Ammon's horn (tissue), 1 donor: ENCODE measurements around the gene ABCB7.
A peak's percentile ranks its signal among the peaks of the same experiment; 100 is the strongest.
"Not testable (repeated sequence)": the region's sequence is repeated elsewhere in the genome, so short reads cannot be mapped to it uniquely, and the experiment has no call there.

Source experiments
- DNase-seq: peaks from one replicate; pipeline ENCODE4 v3.0.0-alpha.2; 2016; ENCODE audit warnings: low spot score

The ABCB7 gene

GRCh38 chrX:75096331-75096730, 59.8 kb downstream of the ABCB7 start:
- DNase-seq = no peak

GRCh38 chrX:75086731-75087195, 69.3 kb downstream of the ABCB7 start:
- DNase-seq = no peak

GRCh38 chrX:75084757-75085156, 71.3 kb downstream of the ABCB7 start:
- DNase-seq = no peak

- DNase-seq = no peak
These were observed 79.7 kb downstream of the ABCB7 start for GRCh38 chrX:75076429-75076828.

GRCh38 chrX:75074475-75074874, 81.6 kb downstream of the ABCB7 start:
- DNase-seq = no peak

GRCh38 chrX:75071334-75071733, 84.7 kb downstream of the ABCB7 start:
- DNase-seq = no peak

GRCh38 chrX:75067931-75068330, 88.2 kb downstream of the ABCB7 start:
- DNase-seq = no peak

GRCh38 chrX:75061701-75062100, 94.4 kb downstream of the ABCB7 start:
- no peak for DNase-seq

- no peak for DNase-seq
These were observed 105.0 kb downstream of the ABCB7 start for GRCh38 chrX:75051047-75051446.

GRCh38 chrX:75045369-75045768, 110.7 kb downstream of the ABCB7 start:
- no peak for DNase-seq

- DNase-seq = not testable (repeated sequence)
These were observed 111.9 kb downstream of the ABCB7 start for GRCh38 chrX:75044142-75044541.

- peak; percentile 1 for DNase-seq
These were observed 117.2 kb downstream of the ABCB7 start for GRCh38 chrX:75038925-75039324.
